ENCODE data around the gene EEF1AKMT1.

The EEF1AKMT1 gene

GRCh38 chr13:20801707-20802106 lies 27.9 kb upstream of the EEF1AKMT1 start:
- no peak for TF ChIP-seq CTCF (IDR thresholded peaks at IDR 0.05; ENCODE audit: low read depth, low read length)
- Histone ChIP-seq H3K27me3 (ENCODE audit: insufficient read depth, low read depth, severe bottlenecking) (no peaks in the 10 kb centered on the region), H3K36me3 (peaks cover 52% of the 10 kb centered on the region), H3K27ac (no peak overlapping the region), H3K4me3 (ENCODE audit: low read depth, low read length) (no peak overlapping the region), H3K9me3 (ENCODE audit: severe bottlenecking) (no peaks in the 10 kb centered on the region)
- no peak for DNase-seq

- H3K27ac ChIP-seq, result no peak overlapping the region
These were observed 26.1 kb upstream of the EEF1AKMT1 start for GRCh38 chr13:20799726-20800416.

GRCh38 chr13:20798027-20798426 lies 24.3 kb upstream of the EEF1AKMT1 start:
- DNase-seq, result no peak
- H3K27ac ChIP-seq, result no peak overlapping the region
- no peaks in the 10 kb centered on the region for H3K27me3 ChIP-seq (ENCODE audit: insufficient read depth, low read depth, severe bottlenecking)
- peaks cover 77% of the 10 kb centered on the region for H3K36me3 ChIP-seq
- TF ChIP-seq CTCF (IDR thresholded peaks at IDR 0.05; ENCODE audit: low read depth, low read length), result no peak
- H3K4me3 ChIP-seq (ENCODE audit: low read depth, low read length), result no peak overlapping the region
- no peaks in the 10 kb centered on the region for H3K9me3 ChIP-seq (ENCODE audit: severe bottlenecking)

More at GRCh38 chr13:20799726-20800416, 26.1 kb upstream of the EEF1AKMT1 start:
- no peaks in the 10 kb centered on the region for H3K27me3 ChIP-seq (ENCODE audit: insufficient read depth, low read depth, severe bottlenecking)
- H3K4me3 ChIP-seq (ENCODE audit: low read depth, low read length), result no peak overlapping the region
- H3K36me3 ChIP-seq, result peaks cover 61% of the 10 kb centered on the region
- no peak for DNase-seq
- TF ChIP-seq CTCF (IDR thresholded peaks at IDR 0.05; ENCODE audit: low read depth, low read length), result no peak
- no peaks in the 10 kb centered on the region for H3K9me3 ChIP-seq (ENCODE audit: severe bottlenecking)

- Histone ChIP-seq H3K9me3 (ENCODE audit: severe bottlenecking) (no peaks in the 10 kb centered on the region), H3K36me3 (peaks cover 78% of the 10 kb centered on the region), H3K27ac (no peak overlapping the region), H3K27me3 (ENCODE audit: insufficient read depth, low read depth, severe bottlenecking) (no peaks in the 10 kb centered on the region), H3K4me3 (ENCODE audit: low read depth, low read length) (no peak overlapping the region)
- DNase-seq, result no peak
- TF ChIP-seq CTCF (IDR thresholded peaks at IDR 0.05; ENCODE audit: low read depth, low read length), result no peak
These were observed 23.2 kb upstream of the EEF1AKMT1 start for GRCh38 chr13:20796791-20797508.

GRCh38 chr13:20789665-20790064 lies 15.9 kb upstream of the EEF1AKMT1 start:
- H3K27me3 ChIP-seq (ENCODE audit: insufficient read depth, low read depth, severe bottlenecking), result no peaks in the 10 kb centered on the region
- no peak overlapping the region for H3K4me3 ChIP-seq (ENCODE audit: low read depth, low read length)
- no peak for TF ChIP-seq CTCF (IDR thresholded peaks at IDR 0.05; ENCODE audit: low read depth, low read length)
- no peak overlapping the region for H3K27ac ChIP-seq
- peaks cover 61% of the 10 kb centered on the region for H3K36me3 ChIP-seq
- DNase-seq, result no peak
- no peaks in the 10 kb centered on the region for H3K9me3 ChIP-seq (ENCODE audit: severe bottlenecking)
